T-cell (primary cell): ENCODE results near the gene MYO1G. TPM values are rescaled to one million over a fixed set of nuclear protein-coding genes. Genes with fewer than 3 reads are reported as not detected.

Experiments
- ATAC-seq, 4 experiments: fragments of 200-7000 bp in 3 of 4; fragments of 150-1000 bp in 1 of 4; cut with Tn5 transposase; replicated peaks in 1 of 4; 1 replicate in 3 of 4; 2 replicates in 1 of 4; pipeline ENCODE4 v1.10.0; 2021; ENCODE audit warnings: moderate library complexity in 3 of 4, mild to moderate bottlenecking in 2 of 4, moderate number of reproducible peaks in 1 of 4
- CTCF ChIA-PET, 2 donors: fragments of 300-600 bp; sonication (Branson Sonifier 250); formaldehyde crosslinking; loops; one replicate each; lab custom pipeline; 2022; ENCODE audit warnings: antibody characterized with exemption in 2 of 2; lab: Charles Lee
- POLR2A ChIA-PET, 2 donors: fragments of 300-600 bp; sonication (Branson Sonifier 250); formaldehyde crosslinking; loops; one replicate each; lab custom pipeline; 2022; ENCODE audit warnings: antibody characterized with exemption in 2 of 2; lab: Charles Lee
- DNase-seq, 35 experiments: peaks; one replicate each; pipeline versions ENCODE4 v3.0.0 to v3.0.0-alpha.2; 2013 to 2023
- H3K27ac ChIP-seq: one replicate; pipeline ENCODE4 v1.5.1; 2013; ENCODE audit warnings: low read length
- H3K27me3 ChIP-seq, 2 experiments: replicated peaks in 1 of 2; 1 replicate in 1 of 2; 2 replicates in 1 of 2; pipeline versions ENCODE4 v1.6.1 to v1.7.0; 2013; ENCODE audit warnings: low read length in 1 of 2, mixed read lengths in 1 of 2; ENCODE audit not compliant: control insufficient read depth in 2 of 2, insufficient read depth in 2 of 2; ENCODE audit errors: extremely low read depth in 1 of 2
- H3K36me3 ChIP-seq, 2 donors: 1 replicate in 1 of 2; 2 replicates in 1 of 2; pipeline versions ENCODE4 v1.6.1 to v1.7.0; 2013; ENCODE audit warnings: low read length in 1 of 2; ENCODE audit not compliant: control insufficient read depth in 2 of 2, insufficient read depth in 1 of 2; ENCODE audit errors: extremely low read depth in 1 of 2
- H3K4me1 ChIP-seq, 2 experiments: 1 replicate in 1 of 2; 2 replicates in 1 of 2; pipeline versions ENCODE4 v1.6.1 to v1.7.0; 2013; ENCODE audit warnings: low read length in 2 of 2, mixed read lengths in 1 of 2; ENCODE audit not compliant: insufficient read depth in 2 of 2, control insufficient read depth in 1 of 2; ENCODE audit errors: extremely low read depth in 1 of 2
- H3K4me3 ChIP-seq, 2 donors: 1 replicate in 1 of 2; 2 replicates in 1 of 2; pipeline versions ENCODE4 v1.5.1 to v1.7.0; 2013; ENCODE audit warnings: mild to moderate bottlenecking in 2 of 2, low read length in 1 of 2, moderate library complexity in 1 of 2; ENCODE audit not compliant: control insufficient read depth in 1 of 2; ENCODE audit errors: extremely low read depth in 1 of 2
- H3K9me3 ChIP-seq: 2 replicates; pipeline ENCODE4 v1.7.0; 2013
- H3K27ac Mint-ChIP-seq, 2 donors: one replicate each; pipeline ENCODE4 v1.8.0; 2020 to 2021; ENCODE audit warnings: mild to moderate bottlenecking in 2 of 2, mixed read lengths in 2 of 2
- H3K27me3 Mint-ChIP-seq, 2 donors: one replicate each; pipeline ENCODE4 v1.8.0; 2021 to 2022; ENCODE audit warnings: mixed read lengths in 2 of 2
- H3K36me3 Mint-ChIP-seq: one replicate; pipeline ENCODE4 v1.8.0; 2021; ENCODE audit warnings: mixed read lengths
- H3K4me1 Mint-ChIP-seq, 3 donors: one replicate each; pipeline ENCODE4 v1.8.0; 2020 to 2022; ENCODE audit warnings: mixed read lengths in 3 of 3, mild to moderate bottlenecking in 1 of 3
- H3K4me3 Mint-ChIP-seq, 3 donors: one replicate each; pipeline ENCODE4 v1.8.0; 2020 to 2022; ENCODE audit warnings: mild to moderate bottlenecking in 3 of 3, mixed read lengths in 3 of 3, moderate library complexity in 3 of 3
- H3K9me3 Mint-ChIP-seq, 3 donors: one replicate each; pipeline ENCODE4 v1.8.0; 2020 to 2022; ENCODE audit warnings: mixed read lengths in 3 of 3
- WGBS: methylation state at CpG from one replicate; pipeline ENCODE4 v1.1.5; 2013; ENCODE audit warnings: missing lambda C conversion rate; ENCODE audit not compliant: insufficient coverage; 5-methylcytosine and 5-hydroxymethylcytosine counted together
- total RNA-seq, 35 experiments: library from RNA in 6 of 35; stranded (reverse) in 6 of 35; fragments of 120-200 nt in 1 of 35; gene quantifications; one replicate each; pipeline versions ENCODE4 v1.2.1 to v1.2.4 and lab custom pipeline; 2013 to 2026

Gene MYO1G
- total RNA-seq, 5 donors from 2014 or later (not counting 1 experiment from before 2014, with no cell fraction given), result 183 to 272 (median 192) TPM

- CTCF ChIA-PET, result interaction anchor here in 1 of 2 donors (1.3 kb wide), 1 partner anchor 33 kb away, joined by 4 read pairs; no protein-coding TSS in a partner anchor
- Mint-ChIP-seq H3K27me3 (no peaks in the 10 kb centered on the region), H3K4me3 (peak overlapping the region in 2 of 3 donors; percentile 31 to 99), H3K9me3 (no peaks in the 10 kb centered on the region), H3K27ac (peak overlapping the region; percentile 96), H3K36me3 (peaks cover 46% of the 10 kb centered on the region), H3K4me1 (peaks cover 83 to 96% (median 90%) of the 10 kb centered on the region in 3 donors)
- 64% methylated on average over 6 of the region's 7 CpGs for WGBS
- Histone ChIP-seq H3K9me3 (no peaks in the 10 kb centered on the region), H3K36me3 (peaks cover 0 to 58% of the 10 kb centered on the region in 2 donors), H3K27me3 (no peaks in the 10 kb centered on the region), H3K4me3 (no peak overlapping the region), H3K27ac (peak overlapping the region; percentile 89), H3K4me1 (peaks cover 52 to 84% of the 10 kb centered on the region in 2 experiments)
- POLR2A ChIA-PET, result interaction anchor here (0.6 to 0.8 kb wide), 4 partner anchors 17 to 962 kb away, joined by 3 to 8 read pairs (median 5); no protein-coding TSS in a partner anchor
- peak in 1 of 35 experiments; percentile 49 for DNase-seq
- no peak for ATAC-seq
These were observed 2.4 kb upstream of the MYO1G start for GRCh38 chr7:44981035-44981706.

DNA sequence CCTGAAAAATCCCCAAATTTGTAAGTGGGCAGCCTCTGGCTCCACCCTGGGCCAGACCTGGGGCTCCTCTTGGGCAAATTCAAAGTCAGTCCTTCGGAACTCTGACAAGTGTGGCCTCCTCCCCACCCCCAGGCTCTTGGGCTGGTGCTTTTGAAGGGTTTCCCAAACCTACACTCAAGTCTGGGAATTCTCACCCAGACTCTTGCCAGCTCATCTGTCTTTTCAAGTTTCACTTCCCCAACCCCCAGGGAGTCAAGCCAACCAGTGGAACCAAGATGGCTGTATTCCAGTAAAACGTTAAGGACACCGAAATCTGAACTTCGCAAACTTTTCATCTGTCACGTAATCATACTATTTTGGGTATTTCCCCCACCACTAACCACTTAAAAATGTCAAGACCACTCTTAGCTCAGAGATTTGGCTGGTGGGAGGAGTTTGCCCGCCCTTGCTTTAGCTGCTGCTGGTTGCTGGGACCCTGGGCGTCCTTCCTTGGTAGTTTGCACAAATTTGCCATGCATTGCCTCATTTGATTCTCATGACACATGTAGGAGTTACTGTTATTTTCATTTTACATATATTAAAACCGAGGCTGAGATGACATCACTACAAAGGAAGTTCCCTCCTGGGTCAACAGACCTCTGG is 1.7 kb upstream of the MYO1G start:
- ATAC-seq, result peak in 1 of 4 experiments; percentile 39
- Mint-ChIP-seq H3K9me3 (no peaks in the 10 kb centered on the region), H3K4me3 (peak overlapping the region; percentile 31 to 99 (median 63)), H3K27me3 (no peaks in the 10 kb centered on the region), H3K4me1 (peaks cover 79 to 94% (median 88%) of the 10 kb centered on the region in 3 donors), H3K27ac (peak overlapping the region; percentile 96), H3K36me3 (peaks cover 41% of the 10 kb centered on the region)
- Histone ChIP-seq H3K36me3 (peaks cover 0 to 62% of the 10 kb centered on the region in 2 donors), H3K4me3 (no peak overlapping the region), H3K9me3 (no peaks in the 10 kb centered on the region), H3K4me1 (peaks cover 47 to 85% of the 10 kb centered on the region in 2 experiments), H3K27ac (peak overlapping the region; percentile 89), H3K27me3 (no peaks in the 10 kb centered on the region)
- POLR2A ChIA-PET, result interaction anchor here (0.6 to 0.8 kb wide), 2 partner anchors 19 to 43 kb away, joined by 4 to 8 read pairs; partner anchors contain the start of gene CCM2 (in 1 of the 2)
- DNase-seq, result peak in 31 of 35 experiments; percentile 43 to 89 (median 72)
- CTCF ChIA-PET, result interaction anchor here (0.6 to 1.3 kb wide), 4 partner anchors 16 to 82 kb away, joined by 3 to 4 read pairs (median 4); no protein-coding TSS in a partner anchor
- WGBS, result 43% methylated on average over 1 of the region's 8 CpGs

- H3K36me3 ChIP-seq, result peaks cover 2 to 62% of the 10 kb centered on the region in 2 donors
- WGBS, result 58% methylated on average over 7 of the region's 8 CpGs
- H3K36me3 Mint-ChIP-seq, result peaks cover 38% of the 10 kb centered on the region
- peak overlapping the region; percentile 59 to 67 for H3K4me3 ChIP-seq
- ATAC-seq (no peak), DNase-seq (peak in 1 of 35 experiments; percentile 28)
- peak overlapping the region; percentile 88 to 99 (median 95) for H3K4me3 Mint-ChIP-seq
- H3K4me1 ChIP-seq, result peaks cover 40 to 85% of the 10 kb centered on the region in 2 experiments
- H3K27me3 ChIP-seq, result no peaks in the 10 kb centered on the region
- no peaks in the 10 kb centered on the region for H3K9me3 Mint-ChIP-seq
- H3K9me3 ChIP-seq, result no peaks in the 10 kb centered on the region
- H3K27me3 Mint-ChIP-seq, result no peaks in the 10 kb centered on the region
- H3K27ac Mint-ChIP-seq, result peak overlapping the region; percentile 96
- peaks cover 73 to 93% (median 85%) of the 10 kb centered on the region in 3 donors for H3K4me1 Mint-ChIP-seq
- H3K27ac ChIP-seq, result peak overlapping the region; percentile 89
- ChIA-PET CTCF (interaction anchor here (0.6 to 1.3 kb wide), 5 partner anchors 17 to 83 kb away, joined by 3 to 4 read pairs (median 4); no protein-coding TSS in a partner anchor), POLR2A (interaction anchor here in 1 of 2 donors (0.7 to 0.8 kb wide), 2 partner anchors 20 to 402 kb away, joined by 3 to 4 read pairs; partner anchors contain the start of gene CCM2)
These were observed 922 bp upstream of the MYO1G start for GRCh38 chr7:44979481-44980392.

GRCh38 chr7:44977959-44978335 is 868 bp downstream of the MYO1G start:
- ATAC-seq, result no peak
- Mint-ChIP-seq H3K27ac (peak overlapping the region; percentile 96), H3K27me3 (no peaks in the 10 kb centered on the region), H3K4me1 (peaks cover 68 to 90% (median 83%) of the 10 kb centered on the region in 3 donors), H3K36me3 (peaks cover 21% of the 10 kb centered on the region), H3K4me3 (peak overlapping the region; percentile 88 to 99 (median 95)), H3K9me3 (no peaks in the 10 kb centered on the region)
- Histone ChIP-seq H3K36me3 (peaks cover 2 to 62% of the 10 kb centered on the region in 2 donors), H3K9me3 (no peaks in the 10 kb centered on the region), H3K27ac (peak overlapping the region; percentile 89), H3K27me3 (no peaks in the 10 kb centered on the region), H3K4me3 (peak overlapping the region; percentile 59 to 81), H3K4me1 (peaks cover 35 to 88% of the 10 kb centered on the region in 2 experiments)
- DNase-seq, result peak in 2 of 35 experiments; percentile 28 to 34
- POLR2A ChIA-PET, result interaction anchor here (0.5 to 1.2 kb wide), 4 partner anchors 8 to 132 kb away, joined by 3 to 6 read pairs (median 3); partner anchors contain the start of gene CCM2 (in 1 of the 2)
- WGBS, result 0% methylated on average over 4 of the region's 6 CpGs
- CTCF ChIA-PET, result interaction anchor here (0.7 to 1.6 kb wide), 3 partner anchors 23 to 158 kb away, joined by 3 to 7 read pairs (median 4); no protein-coding TSS in a partner anchor

- Mint-ChIP-seq H3K27me3 (no peaks in the 10 kb centered on the region), H3K4me3 (peak overlapping the region; percentile 88 to 99 (median 95)), H3K4me1 (peaks cover 69 to 86% (median 79%) of the 10 kb centered on the region in 3 donors), H3K9me3 (no peaks in the 10 kb centered on the region), H3K27ac (peak overlapping the region; percentile 96), H3K36me3 (peaks cover 16% of the 10 kb centered on the region)
- peak; percentile 50 to 78 (median 63) for DNase-seq
- peak; percentile 23 to 66 (median 62) for ATAC-seq
- Histone ChIP-seq H3K36me3 (peaks cover 2 to 62% of the 10 kb centered on the region in 2 donors), H3K27me3 (no peaks in the 10 kb centered on the region), H3K9me3 (no peaks in the 10 kb centered on the region), H3K4me3 (peak overlapping the region; percentile 59 to 81), H3K27ac (peak overlapping the region; percentile 89), H3K4me1 (peaks cover 35 to 91% of the 10 kb centered on the region in 2 experiments)
- ChIA-PET CTCF (interaction anchor here (0.6 to 1.6 kb wide), 4 partner anchors 16 to 159 kb away, joined by 3 to 7 read pairs (median 4); no protein-coding TSS in a partner anchor), POLR2A (interaction anchor here (0.5 to 1.2 kb wide), 4 partner anchors 8 to 133 kb away, joined by 3 to 6 read pairs (median 3); partner anchors contain the start of gene CCM2 (in 1 of the 2))
- 0% methylated on average over 3 of the region's 8 CpGs for WGBS
These were observed 1.4 kb downstream of the MYO1G start for GRCh38 chr7:44977304-44977958.
